Measurements from ENCODE around the gene TNP2.

The TNP2 gene

GRCh38 chr16:11238272-11239202 is 30.6 kb downstream of the TNP2 start:
- DNase-seq (ENCODE audit: low read depth, low spot score): no peak
- in situ Hi-C loops (cut with HindIII; ENCODE audit: low sequenced_read_pairs): no loop called here
- H3K4me3 ChIP-seq (ENCODE audit: low read depth, low read length): no peak overlapping the region
- TF ChIP-seq, protein P1, sequence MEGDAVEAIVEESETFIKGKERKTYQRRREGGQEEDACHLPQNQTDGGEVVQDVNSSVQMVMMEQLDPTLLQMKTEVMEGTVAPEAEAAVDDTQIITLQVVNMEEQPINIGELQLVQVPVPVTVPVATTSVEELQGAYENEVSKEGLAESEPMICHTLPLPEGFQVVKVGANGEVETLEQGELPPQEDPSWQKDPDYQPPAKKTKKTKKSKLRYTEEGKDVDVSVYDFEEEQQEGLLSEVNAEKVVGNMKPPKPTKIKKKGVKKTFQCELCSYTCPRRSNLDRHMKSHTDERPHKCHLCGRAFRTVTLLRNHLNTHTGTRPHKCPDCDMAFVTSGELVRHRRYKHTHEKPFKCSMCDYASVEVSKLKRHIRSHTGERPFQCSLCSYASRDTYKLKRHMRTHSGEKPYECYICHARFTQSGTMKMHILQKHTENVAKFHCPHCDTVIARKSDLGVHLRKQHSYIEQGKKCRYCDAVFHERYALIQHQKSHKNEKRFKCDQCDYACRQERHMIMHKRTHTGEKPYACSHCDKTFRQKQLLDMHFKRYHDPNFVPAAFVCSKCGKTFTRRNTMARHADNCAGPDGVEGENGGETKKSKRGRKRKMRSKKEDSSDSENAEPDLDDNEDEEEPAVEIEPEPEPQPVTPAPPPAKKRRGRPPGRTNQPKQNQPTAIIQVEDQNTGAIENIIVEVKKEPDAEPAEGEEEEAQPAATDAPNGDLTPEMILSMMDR (IDR thresholded peaks at IDR 0.05; ENCODE audit: low read depth, low read length): no peak

GRCh38 chr16:11236461-11237254 is 32.5 kb downstream of the TNP2 start:
- no peak overlapping the region for H3K4me3 ChIP-seq (ENCODE audit: low read depth, low read length)
- TF ChIP-seq, protein P1 (IDR thresholded peaks at IDR 0.05; ENCODE audit: low read depth, low read length): no peak
- in situ Hi-C loops (cut with HindIII; ENCODE audit: low sequenced_read_pairs): no loop called here
- DNase-seq (ENCODE audit: low read depth, low spot score): no peak

GRCh38 chr16:11235703-11235991 is 33.5 kb downstream of the TNP2 start:
- TF ChIP-seq, protein P1 (IDR thresholded peaks at IDR 0.05; ENCODE audit: low read depth, low read length): no peak
- DNase-seq (ENCODE audit: low read depth, low spot score): no peak
- in situ Hi-C loops (cut with HindIII; ENCODE audit: low sequenced_read_pairs): no loop called here
- no peak overlapping the region for H3K4me3 ChIP-seq (ENCODE audit: low read depth, low read length)

DNA sequence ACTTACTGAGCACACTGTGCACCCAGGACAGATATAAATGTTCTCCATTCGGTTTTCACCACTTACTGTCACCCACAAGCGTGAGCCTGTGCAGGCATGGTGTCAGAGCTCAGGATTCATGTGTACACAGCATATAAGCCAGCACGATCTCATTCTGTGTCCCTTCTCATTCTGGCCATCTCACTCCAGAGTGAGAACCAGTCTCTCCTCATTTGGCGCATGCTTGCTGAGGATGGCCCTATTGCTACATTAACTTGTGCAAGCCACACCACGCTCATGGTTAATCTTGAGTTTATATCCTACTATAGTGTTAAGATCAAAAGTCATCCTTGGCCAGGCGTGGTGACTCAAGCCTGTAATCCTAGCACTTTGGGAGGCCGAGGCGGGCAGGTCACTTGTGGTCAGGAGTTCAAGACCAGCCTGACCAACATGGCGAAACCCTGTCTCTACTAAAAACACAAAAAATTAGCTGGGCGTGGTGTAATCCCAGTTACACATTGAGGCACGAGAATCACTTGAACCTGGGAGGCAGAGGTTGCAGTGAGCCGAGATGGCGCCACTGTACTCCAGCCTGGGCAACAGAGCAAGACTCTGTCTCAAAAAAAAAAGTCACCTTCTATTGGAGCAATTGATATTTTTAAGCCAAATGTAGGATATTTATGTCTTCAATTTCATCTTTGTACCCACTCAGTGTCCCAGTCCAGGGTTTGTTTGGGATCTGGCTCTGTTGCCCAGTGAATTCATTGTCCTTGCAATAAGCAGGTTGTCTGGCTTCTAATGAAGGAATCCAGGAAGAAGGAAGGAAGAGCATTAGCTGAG is 34.0 kb downstream of the TNP2 start:
- no peak overlapping the region for H3K4me3 ChIP-seq (ENCODE audit: low read depth, low read length)
- no peak for DNase-seq (ENCODE audit: low read depth, low spot score)
- TF ChIP-seq, protein P1 (IDR thresholded peaks at IDR 0.05; ENCODE audit: low read depth, low read length): no peak
- in situ Hi-C loops (cut with HindIII; ENCODE audit: low sequenced_read_pairs): no loop called here

DNA sequence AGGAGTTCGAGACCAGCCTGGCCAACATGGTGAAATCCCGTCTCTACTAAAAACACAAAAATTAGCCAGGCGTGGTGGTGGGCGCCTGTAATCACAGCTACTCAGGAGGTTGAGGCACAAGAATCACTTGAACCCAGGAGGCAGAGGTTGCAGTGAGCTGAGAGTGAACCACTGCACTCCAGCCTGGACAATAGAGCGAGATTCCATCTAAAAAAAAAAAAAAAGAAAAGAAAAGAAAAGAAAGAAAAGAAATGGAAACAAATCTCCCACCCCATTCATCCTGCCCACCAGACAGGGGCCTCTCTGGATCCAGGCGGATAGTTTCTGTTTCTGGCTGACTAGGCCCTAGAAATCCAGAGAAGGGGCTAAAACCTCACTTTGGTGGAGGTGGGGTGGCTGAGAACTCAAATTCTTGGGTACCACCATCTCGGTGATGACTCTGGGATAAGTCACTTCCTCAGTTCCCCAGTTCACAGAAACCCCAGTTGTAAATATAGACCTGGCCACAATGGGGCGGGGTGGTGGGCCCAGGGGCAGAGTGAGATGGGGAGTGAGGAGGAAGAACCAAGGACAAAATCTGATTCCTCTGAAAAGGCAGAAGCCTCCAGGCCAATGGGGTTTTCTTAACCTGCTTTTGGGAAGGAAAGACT is 35.3 kb downstream of the TNP2 start:
- no peak overlapping the region for H3K4me3 ChIP-seq (ENCODE audit: low read depth, low read length)
- TF ChIP-seq, protein P1 (IDR thresholded peaks at IDR 0.05; ENCODE audit: low read depth, low read length): no peak
- no peak for DNase-seq (ENCODE audit: low read depth, low spot score)
- in situ Hi-C loops (cut with HindIII; ENCODE audit: low sequenced_read_pairs): no loop called here

Measured in astrocyte of the spinal cord (primary cell).